Effector memory CD4-positive, alpha-beta T cell (primary cell): Measurements from ENCODE around the gene CIDEB.

Experiments
- DNase-seq, 3 donors: peaks; one replicate each; pipeline ENCODE4 v3.0.0-alpha.2; 2020
- H3K27ac ChIP-seq: 2 replicates; pipeline ENCODE4 v1.7.0; 2013; ENCODE audit warnings: mild to moderate bottlenecking, low read length, moderate library complexity; ENCODE audit not compliant: insufficient read depth, poor library complexity, severe bottlenecking
- H3K27me3 ChIP-seq: replicated peaks from 2 replicates; pipeline ENCODE4 v1.7.0; 2013; ENCODE audit warnings: mild to moderate bottlenecking, low read length; ENCODE audit not compliant: insufficient read depth, control insufficient read depth, poor library complexity, severe bottlenecking
- H3K36me3 ChIP-seq: 2 replicates; pipeline ENCODE4 v1.7.0; 2013; ENCODE audit warnings: mild to moderate bottlenecking, low read length, moderate library complexity; ENCODE audit not compliant: control insufficient read depth, insufficient read depth
- H3K4me1 ChIP-seq: 2 replicates; pipeline ENCODE4 v1.7.0; 2013; ENCODE audit warnings: low read length, mild to moderate bottlenecking; ENCODE audit not compliant: control insufficient read depth, insufficient read depth, poor library complexity, severe bottlenecking
- H3K4me3 ChIP-seq: 2 replicates; pipeline ENCODE4 v1.7.0; 2013; ENCODE audit warnings: low read length, low read depth, mild to moderate bottlenecking; ENCODE audit not compliant: insufficient read depth, poor library complexity, severe bottlenecking
- H3K9me3 ChIP-seq: 2 replicates; pipeline ENCODE4 v1.7.0; 2013; ENCODE audit warnings: mild to moderate bottlenecking, low read length, moderate library complexity; ENCODE audit not compliant: control insufficient read depth

CIDEB gene

DNA sequence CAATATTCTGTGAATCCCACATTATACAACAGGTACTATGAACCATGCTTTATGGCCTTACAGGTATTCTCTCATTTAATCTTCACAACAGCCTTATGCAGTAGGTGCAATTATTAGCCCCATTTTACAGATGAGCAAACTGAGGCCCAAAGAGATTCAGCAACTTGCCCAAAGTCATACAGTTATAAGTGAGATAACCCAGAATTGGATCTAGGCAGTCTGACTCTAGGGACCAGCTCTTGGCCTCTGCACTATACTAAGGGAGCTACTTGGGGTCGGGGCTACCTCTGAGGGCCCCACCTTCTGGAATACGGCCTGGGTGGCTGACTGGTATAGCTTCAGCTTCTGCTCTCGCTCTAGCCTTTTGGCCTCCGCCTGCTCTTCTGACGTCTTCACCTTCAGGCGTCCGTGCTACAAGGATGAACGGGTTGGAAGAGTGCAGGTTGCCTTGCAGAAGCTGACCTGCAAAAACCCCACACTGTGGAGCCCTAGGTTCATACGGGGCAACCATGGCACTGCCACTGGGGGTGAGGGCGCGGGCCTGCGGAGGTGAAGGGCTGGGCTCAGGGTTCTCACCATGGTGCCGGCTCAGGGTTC lies 37.1 kb downstream of the CIDEB start:
- H3K9me3 ChIP-seq = no peaks in the 10 kb centered on the region
- H3K27me3 ChIP-seq = no peaks in the 10 kb centered on the region
- H3K27ac ChIP-seq = peak overlapping the region; percentile 89
- H3K36me3 ChIP-seq = peaks cover 32% of the 10 kb centered on the region
- peak overlapping the region; percentile 76 for H3K4me3 ChIP-seq
- no peak for DNase-seq
- H3K4me1 ChIP-seq = peaks cover 25% of the 10 kb centered on the region

- Histone ChIP-seq H3K36me3 (peaks cover 35% of the 10 kb centered on the region), H3K27ac (no peak overlapping the region), H3K27me3 (no peaks in the 10 kb centered on the region)
These were observed 37.8 kb downstream of the CIDEB start for GRCh38 chr14:24269910-24270536.

DNA sequence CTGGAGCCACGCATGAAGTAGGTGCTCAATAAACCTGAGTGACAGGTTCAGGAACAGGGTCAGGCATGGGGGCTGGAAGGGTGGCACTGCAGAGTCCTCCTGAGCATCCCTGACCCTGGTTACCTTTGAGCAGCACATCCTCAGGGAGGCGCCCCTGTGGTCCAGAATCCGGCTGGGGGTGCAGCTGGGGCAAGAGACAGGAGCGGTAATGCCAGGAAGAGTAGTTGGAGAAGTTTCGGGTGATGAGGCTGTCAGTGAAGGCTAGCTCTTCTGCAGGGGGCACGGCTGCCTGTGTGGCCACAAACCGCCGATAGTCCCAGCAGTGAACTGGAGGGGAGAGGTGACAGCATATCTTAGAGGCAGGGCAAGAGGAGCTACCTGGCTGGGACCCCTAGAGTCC lies 38.4 kb downstream of the CIDEB start:
- H3K4me3 ChIP-seq = no peak overlapping the region
- DNase-seq = no peak
- peaks cover 35% of the 10 kb centered on the region for H3K36me3 ChIP-seq
- H3K4me1 ChIP-seq = peaks cover 25% of the 10 kb centered on the region
- no peak overlapping the region for H3K27ac ChIP-seq
- no peaks in the 10 kb centered on the region for H3K27me3 ChIP-seq
- no peaks in the 10 kb centered on the region for H3K9me3 ChIP-seq

More at GRCh38 chr14:24269910-24270536, 37.8 kb downstream of the CIDEB start:
- no peak overlapping the region for H3K4me3 ChIP-seq
- no peaks in the 10 kb centered on the region for H3K9me3 ChIP-seq
- DNase-seq = no peak
- H3K4me1 ChIP-seq = peaks cover 25% of the 10 kb centered on the region

- Histone ChIP-seq H3K9me3 (no peaks in the 10 kb centered on the region), H3K4me3 (no peak overlapping the region), H3K27ac (no peak overlapping the region), H3K4me1 (peaks cover 18% of the 10 kb centered on the region), H3K36me3 (peaks cover 35% of the 10 kb centered on the region), H3K27me3 (no peaks in the 10 kb centered on the region)
- no peak for DNase-seq
These were observed 39.6 kb downstream of the CIDEB start for GRCh38 chr14:24268225-24268624.

- H3K27me3 ChIP-seq = no peaks in the 10 kb centered on the region
- H3K36me3 ChIP-seq = peaks cover 35% of the 10 kb centered on the region
- DNase-seq = no peak
- no peak overlapping the region for H3K4me3 ChIP-seq
- no peak overlapping the region for H3K27ac ChIP-seq
- H3K9me3 ChIP-seq = no peaks in the 10 kb centered on the region
- H3K4me1 ChIP-seq = peaks cover 17% of the 10 kb centered on the region
These were observed 40.3 kb downstream of the CIDEB start for GRCh38 chr14:24267516-24267915.

- peaks cover 35% of the 10 kb centered on the region for H3K36me3 ChIP-seq
- peaks cover 9% of the 10 kb centered on the region for H3K4me1 ChIP-seq
- no peaks in the 10 kb centered on the region for H3K9me3 ChIP-seq
- H3K4me3 ChIP-seq = no peak overlapping the region
- no peak for DNase-seq
- H3K27ac ChIP-seq = no peak overlapping the region
- no peaks in the 10 kb centered on the region for H3K27me3 ChIP-seq
These were observed 41.2 kb downstream of the CIDEB start for GRCh38 chr14:24266344-24267244.

- Histone ChIP-seq H3K36me3 (peaks cover 37% of the 10 kb centered on the region), H3K9me3 (no peaks in the 10 kb centered on the region), H3K27ac (no peak overlapping the region), H3K4me1 (no peaks in the 10 kb centered on the region), H3K27me3 (no peaks in the 10 kb centered on the region), H3K4me3 (no peak overlapping the region)
- no peak for DNase-seq
These were observed 43.5 kb downstream of the CIDEB start for GRCh38 chr14:24264298-24264697.

DNA sequence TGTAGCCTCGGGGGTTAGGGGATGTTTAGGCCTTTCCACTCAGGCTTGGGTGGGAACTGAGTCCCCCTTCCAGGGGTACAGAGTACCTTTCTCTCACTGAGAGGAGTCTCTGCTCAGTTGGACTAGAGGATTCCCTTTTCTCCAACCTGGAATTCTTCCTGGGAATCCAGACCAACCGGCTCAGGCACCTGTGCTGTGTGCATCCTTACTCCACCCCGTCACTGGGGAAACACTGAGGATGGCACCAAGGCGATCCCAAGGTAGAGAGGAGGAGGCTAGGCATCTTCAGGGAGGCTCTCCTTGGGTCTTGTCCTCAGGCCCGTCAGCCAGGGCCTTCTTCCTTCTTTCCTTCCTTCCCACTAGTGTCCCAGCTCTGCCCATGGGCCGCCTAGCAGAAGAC lies 43.9 kb downstream of the CIDEB start:
- H3K4me3 ChIP-seq = no peak overlapping the region
- H3K4me1 ChIP-seq = no peaks in the 10 kb centered on the region
- no peaks in the 10 kb centered on the region for H3K27me3 ChIP-seq
- no peaks in the 10 kb centered on the region for H3K9me3 ChIP-seq
- H3K27ac ChIP-seq = no peak overlapping the region
- DNase-seq = no peak
- H3K36me3 ChIP-seq = peaks cover 36% of the 10 kb centered on the region

- Histone ChIP-seq H3K9me3 (no peaks in the 10 kb centered on the region), H3K27me3 (no peaks in the 10 kb centered on the region), H3K4me3 (no peak within 1 kb of the TSS), H3K36me3 (peaks cover 28% of the 10 kb centered on the region), H3K27ac (no peak within 1 kb of the TSS), H3K4me1 (no peaks in the 10 kb centered on the region)
- no peak for DNase-seq
These were observed 44.7 kb downstream of the CIDEB start, which contains the start of gene TGM1 for GRCh38 chr14:24262821-24263733. TGM1 (minus strand) TSS chr14:24263177; CDS start chr14:24262352, 825 bp downstream.
